Spleen (tissue), 7 donors: ENCODE results near the gene ATP2B2.

Experiments used
- CTCF ChIP-seq, 11 experiments: fragments of 200-600 bp in 7 of 11; fragments of 450-650 bp in 4 of 11; sonication (generic) in 4 of 11; IDR thresholded peaks in 8 of 11; conservative IDR thresholded peaks in 3 of 11; 1 replicate in 7 of 11; 2 replicates in 4 of 11; pipeline versions ENCODE4 v1.4.0 to v1.8.0; 2016 to 2021; ENCODE audit warnings: antibody characterized with exemption in 11 of 11, inconsistent platforms in 4 of 11, mild to moderate bottlenecking in 1 of 11
- POLR2AphosphoS5 ChIP-seq, 3 donors: sonication (generic); formaldehyde crosslinking; IDR thresholded peaks; one replicate each; pipeline ENCODE4 v1.5.1; 2017; ENCODE audit warnings: antibody characterized with exemption in 3 of 3
- donor health status: DM: no; HTN: no; CAD: no; lungs with moderate emphysema.
- donor health status: DM: no; HTN: no; CAD: no.
- donor health status: DM: no; HTN: no; CAD: no.

DNA sequence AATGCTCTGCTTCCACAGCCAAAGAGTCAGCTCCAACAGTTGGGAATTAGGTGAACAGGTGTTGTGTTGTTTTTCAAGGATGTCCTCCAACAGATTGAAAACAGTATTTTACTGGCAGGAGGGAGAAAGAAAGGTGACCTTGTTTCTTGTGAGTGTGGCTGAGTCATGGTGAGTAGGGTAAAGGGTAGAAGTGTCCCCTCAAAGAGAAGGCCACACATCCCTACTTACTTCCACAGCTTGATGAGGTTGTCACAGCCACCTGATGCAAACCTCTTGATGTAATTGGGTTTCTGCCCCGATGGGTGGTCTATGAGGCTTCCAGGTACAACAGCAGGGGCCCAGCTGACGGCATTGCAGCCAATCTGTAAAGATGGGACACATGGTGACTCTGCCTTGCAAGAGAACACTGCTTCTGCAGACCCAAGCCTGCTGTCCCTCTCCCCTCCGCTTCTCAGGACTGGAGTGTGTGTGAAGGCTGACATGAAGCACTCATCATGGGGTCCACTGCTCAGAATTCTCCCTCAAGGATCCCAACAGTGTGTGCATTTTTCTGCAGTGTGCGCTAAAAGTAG is 200.0 kb downstream of the ATP2B2 start:
- TF ChIP-seq CTCF (IDR thresholded peaks at IDR 0.05 in 8 of 11, conservative IDR thresholded peaks at IDR 0.05 in 3 of 11) (no peak), POLR2AphosphoS5 (IDR thresholded peaks at IDR 0.05) (no peak)
